Skeletal muscle satellite cell (primary cell): ENCODE data around the gene AIP.

Experiments
- H3K27me3 ChIP-seq: 2 replicates; pipeline ENCODE4 v1.7.0; 2013; ENCODE audit warnings: low read length; ENCODE audit not compliant: control insufficient read depth, insufficient read depth
- H3K36me3 ChIP-seq: 2 replicates; pipeline ENCODE4 v1.7.0; 2013; ENCODE audit warnings: mild to moderate bottlenecking, control low read depth, low read length; ENCODE audit not compliant: insufficient read depth
- H3K4me1 ChIP-seq: 2 replicates; pipeline ENCODE4 v1.7.0; 2013; ENCODE audit warnings: low read length; ENCODE audit not compliant: control insufficient read depth, insufficient read depth
- H3K4me2 ChIP-seq: 2 replicates; pipeline ENCODE4 v1.7.0; 2013; ENCODE audit warnings: mild to moderate bottlenecking, low read length
- H3K4me3 ChIP-seq: 2 replicates; pipeline ENCODE4 v1.7.0; 2013; ENCODE audit warnings: low read length
- H3K9ac ChIP-seq: 2 replicates; pipeline ENCODE4 v1.7.0; 2013; ENCODE audit warnings: mild to moderate bottlenecking, low read depth, low read length, moderate library complexity
- H3K9me3 ChIP-seq: replicated peaks from 2 replicates; pipeline ENCODE4 v1.7.0; 2013; ENCODE audit warnings: mild to moderate bottlenecking, control low read depth, low read length

AIP gene

DNA sequence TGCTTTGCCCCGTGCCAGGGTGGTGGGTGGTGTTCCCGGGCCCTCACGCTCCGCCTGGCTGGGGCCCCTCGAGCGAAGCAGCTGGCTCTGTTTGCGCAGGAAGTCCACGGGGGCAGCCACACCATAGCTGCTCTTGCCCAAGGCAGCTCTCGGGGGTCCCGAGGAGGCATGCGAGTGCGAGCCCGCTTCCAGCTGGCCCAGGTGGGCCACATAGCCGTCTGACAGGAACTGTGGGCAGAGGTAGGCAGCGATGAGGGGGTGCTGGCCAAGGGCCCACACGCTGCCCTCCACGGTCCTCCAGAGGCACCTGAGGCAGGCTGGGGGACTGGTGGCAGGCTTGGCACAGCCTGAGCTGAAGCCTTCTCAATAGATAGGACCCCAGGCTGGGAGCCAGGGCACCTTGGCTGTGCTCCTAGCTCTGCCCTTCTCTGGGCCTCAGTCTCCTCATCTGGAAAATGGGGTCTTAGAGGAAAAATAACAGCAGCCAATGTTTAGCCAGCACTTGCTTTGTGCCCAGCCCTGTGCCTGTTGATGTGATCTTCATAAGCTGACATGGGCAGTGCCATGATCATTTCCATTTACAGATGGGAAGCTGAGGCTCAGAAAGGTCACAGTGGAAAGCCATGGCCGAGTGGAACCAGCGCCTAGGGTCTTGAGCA is 9.4 kb downstream of the AIP start:
- Histone ChIP-seq H3K4me2 (no peak overlapping the region), H3K36me3 (peaks cover 38% of the 10 kb centered on the region), H3K9ac (no peak overlapping the region), H3K9me3 (no peaks in the 10 kb centered on the region), H3K27me3 (no peaks in the 10 kb centered on the region), H3K4me3 (no peak overlapping the region), H3K4me1 (no peaks in the 10 kb centered on the region)

DNA sequence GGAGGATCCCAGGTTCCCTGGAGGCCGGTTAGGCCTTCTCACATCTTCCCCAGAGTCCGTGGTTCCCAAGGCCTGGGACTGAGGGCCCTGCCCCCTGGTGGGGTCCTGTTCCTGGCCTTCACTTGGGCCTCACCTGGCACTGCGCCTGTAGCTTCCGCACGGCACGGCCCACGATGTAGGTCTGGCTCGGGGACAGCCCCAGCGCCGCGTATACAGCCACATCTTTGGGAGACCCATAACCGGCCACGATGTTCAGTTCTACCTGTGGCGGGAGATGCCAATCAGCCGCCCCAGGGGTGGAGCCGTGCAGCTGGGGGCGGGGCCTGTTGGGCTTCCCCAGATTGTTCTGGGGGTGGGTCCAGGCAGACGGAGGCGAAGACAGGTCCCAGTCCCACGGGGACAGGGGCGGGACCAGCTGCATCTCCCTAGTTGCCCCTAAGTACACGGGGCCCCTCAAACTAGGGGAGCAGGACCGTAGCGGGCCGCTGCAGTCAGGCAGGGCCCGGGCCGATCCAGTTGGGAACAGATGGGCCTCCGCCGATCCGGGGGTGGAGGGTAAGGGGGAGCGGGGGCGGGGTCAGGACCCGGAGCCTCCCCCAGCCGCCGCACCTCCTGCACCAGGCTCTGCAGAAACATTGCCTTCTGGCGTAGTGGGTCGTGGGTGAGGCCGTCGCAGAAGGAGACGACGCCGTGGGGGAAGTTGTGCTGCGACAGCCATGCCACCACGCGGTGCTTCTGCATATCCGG is 10.1 kb downstream of the AIP start:
- no peaks in the 10 kb centered on the region for H3K27me3 ChIP-seq
- no peak overlapping the region for H3K4me3 ChIP-seq
- peaks cover 33% of the 10 kb centered on the region for H3K36me3 ChIP-seq
- H3K9me3 ChIP-seq = no peaks in the 10 kb centered on the region
- no peak overlapping the region for H3K9ac ChIP-seq
- H3K4me2 ChIP-seq = no peak overlapping the region
- H3K4me1 ChIP-seq = no peaks in the 10 kb centered on the region

DNA sequence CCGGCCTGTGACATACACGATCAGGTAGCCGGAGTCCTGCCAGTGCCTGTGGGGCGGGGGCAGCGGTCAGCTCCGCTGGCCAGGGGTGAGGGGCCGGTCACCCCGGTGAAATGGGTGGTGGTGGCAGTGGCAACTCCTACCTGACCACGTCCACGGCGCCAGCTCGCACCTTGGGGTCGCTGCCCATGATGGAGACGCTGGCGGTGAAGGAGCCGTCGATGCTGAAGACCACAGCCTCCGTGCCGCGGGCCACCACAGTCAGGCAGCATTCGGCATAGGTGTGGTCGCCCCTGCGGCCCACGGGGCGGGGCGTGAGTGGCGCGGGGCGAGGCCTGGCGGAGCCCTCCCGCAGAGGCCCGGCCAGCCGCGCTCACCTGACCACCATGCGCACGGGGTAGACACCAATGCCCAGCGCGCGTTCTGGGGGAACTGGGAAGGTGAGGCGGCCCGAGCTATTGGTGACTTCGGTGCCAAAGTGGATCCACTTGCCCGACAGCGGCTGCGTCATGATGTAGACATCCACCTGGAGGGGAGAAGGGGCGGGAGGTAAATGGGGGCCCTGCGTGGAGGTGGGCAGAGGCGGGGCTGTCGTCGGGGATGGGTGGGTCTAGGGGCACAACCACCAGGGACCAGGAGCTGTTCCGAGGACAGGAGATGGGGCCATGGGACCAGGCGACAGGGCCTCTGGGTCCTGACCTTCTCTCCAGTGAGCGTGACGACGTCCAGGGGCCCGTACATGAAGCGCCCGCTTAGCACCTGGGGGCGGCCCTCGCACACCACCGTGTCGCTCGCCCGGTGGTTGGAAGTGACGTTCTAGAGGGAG is 10.9 kb downstream of the AIP start:
- Histone ChIP-seq H3K27me3 (no peaks in the 10 kb centered on the region), H3K9ac (no peak overlapping the region), H3K4me3 (no peak overlapping the region), H3K9me3 (no peaks in the 10 kb centered on the region), H3K4me1 (no peaks in the 10 kb centered on the region), H3K4me2 (no peak overlapping the region), H3K36me3 (peaks cover 29% of the 10 kb centered on the region)

DNA sequence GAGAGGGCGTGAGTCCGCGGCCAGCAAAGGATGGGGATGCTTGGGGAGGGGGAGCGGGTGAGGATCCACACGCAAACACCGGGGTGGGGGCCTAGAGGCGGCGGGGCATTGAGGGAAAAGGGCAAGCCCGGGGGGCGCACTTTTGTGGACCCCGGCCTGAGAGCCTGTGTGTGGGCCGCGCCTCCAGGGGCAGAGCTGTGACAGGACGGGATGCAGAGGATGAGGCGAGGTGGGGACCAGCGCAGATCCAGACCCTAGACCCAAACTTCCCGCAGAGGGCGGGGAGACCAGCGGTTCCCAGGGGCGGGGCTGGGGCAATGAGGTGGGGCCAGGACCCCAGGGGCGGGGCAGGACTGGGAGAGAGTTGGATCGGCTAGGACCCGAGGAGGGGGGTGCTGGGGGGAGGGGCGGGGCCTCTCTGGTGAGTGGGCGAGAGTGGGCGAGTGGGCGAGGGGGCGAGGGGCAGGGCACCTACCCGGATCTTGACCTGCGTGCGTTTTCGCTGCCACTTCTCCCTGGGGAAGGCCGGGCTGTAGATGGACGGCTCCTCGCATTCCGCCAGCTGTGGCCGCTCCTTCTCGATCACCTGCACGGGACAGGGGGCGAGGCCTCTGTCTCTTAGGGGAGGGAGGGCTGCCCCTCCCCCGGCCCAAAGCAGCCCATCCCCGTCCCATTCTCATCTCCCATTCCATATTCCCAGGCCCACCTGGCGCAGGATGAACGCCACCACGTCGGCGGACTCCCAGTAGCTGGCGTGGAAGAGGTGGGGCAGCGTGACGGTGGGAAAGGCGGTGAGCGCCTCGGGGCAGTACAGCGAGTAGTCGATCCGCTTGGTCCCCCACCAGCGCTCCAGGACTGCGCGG is 11.8 kb downstream of the AIP start:
- Histone ChIP-seq H3K4me3 (no peak overlapping the region), H3K4me2 (no peak overlapping the region), H3K9ac (no peak overlapping the region), H3K4me1 (no peaks in the 10 kb centered on the region), H3K36me3 (peaks cover 27% of the 10 kb centered on the region), H3K9me3 (no peaks in the 10 kb centered on the region), H3K27me3 (no peaks in the 10 kb centered on the region)

DNA sequence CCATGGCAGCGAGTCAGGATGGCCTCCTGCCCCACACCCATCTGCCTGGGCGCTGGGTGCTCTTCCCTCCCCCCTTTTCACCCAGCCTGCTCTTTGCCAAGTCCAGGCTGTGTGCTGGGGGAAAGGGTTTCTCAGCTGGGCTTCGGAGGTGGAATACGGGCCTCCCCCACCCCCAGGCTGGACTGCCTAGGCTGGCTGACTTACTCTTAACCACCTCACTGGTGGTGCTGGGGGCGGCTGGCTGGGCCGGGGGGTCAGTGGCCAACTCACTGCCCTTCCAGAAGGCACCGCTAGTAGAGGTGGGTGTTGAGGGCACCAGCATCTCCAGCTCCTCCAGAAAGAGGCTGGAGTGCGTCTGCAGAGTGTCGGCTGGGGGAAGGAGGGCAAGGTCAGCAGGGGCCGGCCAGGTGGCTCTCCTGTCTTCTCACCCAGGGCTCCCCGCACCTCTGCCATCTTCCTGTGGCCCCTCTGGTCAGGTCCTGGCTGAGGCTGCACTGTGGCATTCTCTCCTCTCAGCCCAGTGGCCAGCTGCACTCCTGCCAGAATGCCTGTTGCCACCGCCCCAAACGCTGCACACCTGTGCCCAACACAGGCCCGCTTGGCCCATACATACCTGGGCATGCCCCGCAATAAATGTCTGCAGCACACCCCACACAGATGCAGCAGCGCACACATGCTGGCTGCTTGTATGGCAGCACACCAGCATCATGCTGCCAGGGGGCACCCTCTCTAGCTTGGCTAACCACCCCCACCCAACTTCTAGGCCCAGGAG is 12.6 kb downstream of the AIP start:
- Histone ChIP-seq H3K4me2 (no peak overlapping the region), H3K36me3 (peaks cover 21% of the 10 kb centered on the region), H3K27me3 (no peaks in the 10 kb centered on the region), H3K9ac (no peak overlapping the region), H3K4me3 (no peak overlapping the region), H3K9me3 (no peaks in the 10 kb centered on the region), H3K4me1 (no peaks in the 10 kb centered on the region)

DNA sequence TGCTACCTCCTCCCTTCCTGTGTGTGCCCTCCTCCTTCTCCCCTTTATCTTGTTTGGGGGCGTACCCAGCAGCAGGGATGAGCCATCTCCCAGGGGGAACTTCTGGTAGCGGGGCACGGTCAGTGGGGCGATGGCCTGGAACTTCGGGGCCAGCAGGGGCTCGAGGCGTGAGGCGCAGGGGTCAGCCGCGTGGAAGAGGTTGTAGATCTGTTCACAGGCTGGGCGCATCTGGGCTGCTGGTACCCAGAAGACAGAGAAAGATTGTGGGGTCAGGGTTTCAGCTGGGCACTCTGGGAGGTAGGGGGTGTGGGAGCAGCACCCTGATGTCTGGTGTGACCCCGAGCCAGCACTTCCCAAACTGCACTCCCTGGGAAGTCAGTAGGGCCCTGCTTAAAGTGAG is 13.3 kb downstream of the AIP start:
- Histone ChIP-seq H3K4me1 (no peaks in the 10 kb centered on the region), H3K36me3 (peaks cover 17% of the 10 kb centered on the region), H3K27me3 (no peaks in the 10 kb centered on the region), H3K9ac (no peak overlapping the region), H3K9me3 (no peaks in the 10 kb centered on the region), H3K4me3 (no peak overlapping the region), H3K4me2 (no peak overlapping the region)

DNA sequence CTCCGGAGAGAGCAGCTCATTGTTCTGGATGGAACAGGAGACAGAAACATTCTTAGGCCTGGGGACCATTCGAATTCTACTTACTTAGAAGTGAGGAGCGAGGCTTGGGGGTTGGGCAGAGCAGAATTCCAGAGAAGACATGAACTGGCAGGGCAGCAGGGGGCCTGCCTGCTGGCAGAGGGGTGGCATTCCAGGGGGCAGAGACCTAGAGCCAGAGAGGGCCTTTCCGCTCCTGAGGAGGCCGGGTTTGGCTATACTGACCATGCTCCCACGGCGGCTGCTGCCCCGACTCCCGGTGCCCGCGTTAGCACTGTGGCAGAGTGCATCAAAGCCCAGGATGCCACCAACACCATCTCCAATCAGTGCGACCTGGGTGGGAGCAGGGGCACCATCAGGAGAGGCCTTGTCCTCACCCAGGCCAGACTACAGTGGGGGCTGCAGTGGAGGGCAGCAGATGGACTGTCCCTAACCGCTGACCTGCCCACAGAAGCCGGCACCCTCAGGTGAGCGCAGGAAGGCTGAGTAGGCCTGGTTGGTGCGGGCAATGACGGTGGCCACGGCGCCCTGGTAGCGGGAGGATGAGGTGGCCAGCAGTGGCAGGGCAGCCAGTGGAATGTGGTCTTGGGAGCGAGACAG is 14.9 kb downstream of the AIP start:
- H3K27me3 ChIP-seq = no peaks in the 10 kb centered on the region
- H3K9ac ChIP-seq = no peak overlapping the region
- H3K36me3 ChIP-seq = peaks cover 15% of the 10 kb centered on the region
- no peak overlapping the region for H3K4me3 ChIP-seq
- H3K4me1 ChIP-seq = no peaks in the 10 kb centered on the region
- H3K4me2 ChIP-seq = no peak overlapping the region
- H3K9me3 ChIP-seq = no peaks in the 10 kb centered on the region

DNA sequence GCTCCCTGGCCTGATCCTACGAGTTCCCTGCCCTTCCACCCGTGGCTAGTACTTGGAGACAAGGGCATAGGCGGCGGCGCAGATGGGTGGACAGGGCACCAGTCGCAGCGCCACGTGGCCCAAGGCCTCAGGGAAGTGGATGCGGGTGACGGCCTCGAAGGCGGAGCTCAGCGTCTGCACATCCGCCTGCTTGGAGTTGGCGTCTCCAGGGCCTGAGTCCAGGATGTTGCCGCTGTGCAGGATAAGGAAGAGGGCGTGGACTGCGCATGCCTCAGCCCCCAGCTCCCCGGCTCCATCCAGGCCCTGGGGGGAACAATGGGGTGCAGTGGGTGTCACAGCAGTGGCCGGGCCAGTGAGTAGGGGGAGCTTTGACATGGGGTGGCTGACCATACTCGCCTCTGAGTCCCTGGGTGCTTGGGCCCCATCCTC is 15.7 kb downstream of the AIP start:
- Histone ChIP-seq H3K4me3 (no peak overlapping the region), H3K9ac (no peak overlapping the region), H3K4me2 (no peak overlapping the region), H3K9me3 (no peaks in the 10 kb centered on the region), H3K36me3 (peaks cover 13% of the 10 kb centered on the region), H3K27me3 (no peaks in the 10 kb centered on the region), H3K4me1 (peaks cover 1% of the 10 kb centered on the region)

DNA sequence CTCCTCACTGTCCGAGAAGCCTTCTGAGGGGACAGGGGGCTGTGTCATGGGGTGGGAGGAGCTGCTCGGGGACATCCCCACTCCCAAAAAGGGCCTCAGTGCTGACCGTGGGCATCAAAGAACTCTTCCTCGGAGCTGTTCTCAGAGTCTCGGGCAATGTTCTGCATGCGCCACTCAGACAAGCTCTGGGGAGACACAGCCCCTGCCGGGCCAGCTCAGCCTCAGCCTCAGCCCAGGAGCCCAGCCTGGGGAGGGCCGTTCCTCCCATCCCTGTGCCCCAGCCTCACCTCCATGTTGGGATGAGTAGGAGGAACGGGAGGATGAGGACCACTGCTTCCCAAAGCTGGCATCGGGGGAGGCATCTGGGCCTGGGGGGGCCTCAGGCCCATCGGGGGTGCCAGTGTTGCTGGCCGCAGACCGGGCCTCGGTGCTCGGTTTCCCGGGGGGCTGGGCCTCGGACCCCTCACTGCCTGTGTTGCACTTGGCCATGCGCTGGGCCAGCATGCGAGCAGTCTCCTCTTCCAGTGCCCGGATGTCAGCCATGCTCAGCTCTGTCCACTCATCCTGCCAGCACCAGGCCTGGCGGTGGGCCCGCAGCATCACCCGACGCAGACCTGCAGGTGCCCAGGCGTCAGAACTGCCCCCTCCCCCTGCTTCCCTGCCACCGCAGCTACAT is 17.1 kb downstream of the AIP start:
- no peaks in the 10 kb centered on the region for H3K27me3 ChIP-seq
- H3K9ac ChIP-seq = no peak overlapping the region
- peaks cover 6% of the 10 kb centered on the region for H3K4me1 ChIP-seq
- peaks cover 13% of the 10 kb centered on the region for H3K36me3 ChIP-seq
- no peak overlapping the region for H3K4me2 ChIP-seq
- no peaks in the 10 kb centered on the region for H3K9me3 ChIP-seq
- no peak overlapping the region for H3K4me3 ChIP-seq

DNA sequence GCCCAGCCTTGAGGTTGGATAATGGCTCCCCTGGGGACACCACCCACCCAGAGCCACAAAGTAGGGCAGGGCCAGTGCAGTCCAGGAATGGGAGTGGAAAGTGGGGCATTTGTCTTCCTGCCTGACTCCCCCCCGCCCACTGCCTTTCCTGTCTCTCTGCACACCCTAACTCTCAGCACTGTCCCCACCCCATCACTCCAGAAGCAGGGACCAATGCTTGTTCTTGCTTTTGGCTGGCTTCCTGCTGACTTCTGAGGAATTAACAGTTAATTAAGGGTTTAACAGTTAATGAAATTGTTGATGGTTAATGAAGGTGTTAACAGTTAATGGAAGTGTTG is 17.6 kb downstream of the AIP start:
- Histone ChIP-seq H3K27me3 (no peaks in the 10 kb centered on the region), H3K9me3 (no peaks in the 10 kb centered on the region), H3K36me3 (peaks cover 13% of the 10 kb centered on the region), H3K9ac (no peak overlapping the region), H3K4me3 (no peak overlapping the region), H3K4me2 (no peak overlapping the region), H3K4me1 (peaks cover 8% of the 10 kb centered on the region)
